Testis (tissue), 3 donors: ENCODE results near the gene RIC8B. TPM values are rescaled to one million over a fixed set of nuclear protein-coding genes. Genes with fewer than 3 reads are reported as not detected.

Experiments used
- DNase-seq: peaks from one replicate; pipeline ENCODE4 v3.0.0-alpha.2; 2019
- H3K27ac ChIP-seq, 2 donors: fragments of 200-600 bp; sonication (generic); one replicate each; pipeline ENCODE4 v1.5.1; 2019
- H3K27me3 ChIP-seq: fragments of 200-600 bp; sonication (generic); one replicate; pipeline ENCODE4 v1.5.1; 2019
- H3K36me3 ChIP-seq: fragments of 200-600 bp; sonication (generic); one replicate; pipeline ENCODE4 v1.5.1; 2017; ENCODE audit warnings: low read depth; ENCODE audit errors: missing control alignments
- H3K4me1 ChIP-seq: fragments of 200-600 bp; sonication (generic); one replicate; pipeline ENCODE4 v1.5.1; 2019
- H3K4me3 ChIP-seq, 2 donors: fragments of 200-600 bp; sonication (generic); one replicate each; pipeline ENCODE4 v1.5.1; 2017 to 2019
- H3K9me3 ChIP-seq: fragments of 200-600 bp; sonication (generic); one replicate; pipeline ENCODE4 v1.5.1; 2017
- CTCF ChIP-seq, 3 experiments: fragments of 450-650 bp in 2 of 3; fragments of 200-600 bp in 1 of 3; sonication (generic) in 1 of 3; IDR thresholded peaks; one replicate each; pipeline ENCODE4 v1.5.1; 2016 to 2019; ENCODE audit warnings: antibody characterized with exemption in 3 of 3, mild to moderate bottlenecking in 2 of 3, moderate library complexity in 1 of 3
- POLR2A ChIP-seq: fragments of 450-650 bp; IDR thresholded peaks from one replicate; pipeline ENCODE4 v1.6.1; 2017; ENCODE audit warnings: antibody characterized with exemption, mild to moderate bottlenecking, moderate library complexity
- WGBS, 2 donors: methylation state at CpG; one replicate each; pipeline ENCODE4 v1.1.5; 2018; 5-methylcytosine and 5-hydroxymethylcytosine counted together
- intact Hi-C: fragments of 100-400 bp; cut with DNase I; formaldehyde crosslinking; loops from one replicate; pipeline ENCODE4 v1.15.1; 2023; ENCODE audit warnings: low total_unique reads
- polyA plus RNA-seq: library from polyadenylated mRNA; stranded (reverse); fragments of 350-450 nt; fragmentation: Illumina TruSeq; extraction: RNeasy Lipid Tissue Mini Kit (QIAGEN cat#74804); gene quantifications from one replicate; pipeline ENCODE4 v1.2.3, GENCODE V29; 2014; ENCODE audit warnings: low read depth, low replicate concordance; ENCODE audit not compliant: insufficient read depth
- total RNA-seq, 2 donors: library from RNA; depleted of rRNA; stranded (reverse); fragments of >200 nt; gene quantifications; one replicate each; pipeline ENCODE4 v1.2.3, GENCODE V29; 2016

RIC8B gene
- total and polyA plus RNA-seq, 3 donors from 2014 or later, result 14.3 to 27.7 (median 18.3) TPM

GRCh38 chr12:106769546-106769945 lies 4.9 kb upstream of the RIC8B start:
- no peak for DNase-seq
- H3K4me3 ChIP-seq, result no peak overlapping the region
- no peaks in the 10 kb centered on the region for H3K27me3 ChIP-seq
- intact Hi-C loops, result no loop called here
- 74 to 79% methylated on average over 6 of the region's 6 CpGs for WGBS, 2 donors
- H3K9me3 ChIP-seq, result no peaks in the 10 kb centered on the region
- H3K36me3 ChIP-seq, result no peaks in the 10 kb centered on the region
- peaks cover 24% of the 10 kb centered on the region for H3K4me1 ChIP-seq
- TF ChIP-seq CTCF (IDR thresholded peaks at IDR 0.05) (no peak), POLR2A (no peak)
- no peak overlapping the region for H3K27ac ChIP-seq

- Histone ChIP-seq H3K4me1 (peaks cover 24% of the 10 kb centered on the region), H3K27me3 (no peaks in the 10 kb centered on the region), H3K27ac (peak overlapping the region in 1 of 2 donors; percentile 97), H3K4me3 (no peak overlapping the region), H3K36me3 (no peaks in the 10 kb centered on the region), H3K9me3 (no peaks in the 10 kb centered on the region)
- DNase-seq, result no peak
- TF ChIP-seq CTCF (IDR thresholded peaks at IDR 0.05), result no peak
- no peak for TF ChIP-seq POLR2A
- intact Hi-C loops, result no loop called here
These were observed 3.1 kb upstream of the RIC8B start for GRCh38 chr12:106771425-106771824.

- Histone ChIP-seq H3K27me3 (no peaks in the 10 kb centered on the region), H3K4me1 (peaks cover 11% of the 10 kb centered on the region), H3K27ac (peak overlapping the region; percentile 92 to 97), H3K4me3 (peak overlapping the region; percentile 71 to 91), H3K36me3 (no peaks in the 10 kb centered on the region), H3K9me3 (no peaks in the 10 kb centered on the region)
- WGBS, 2 donors, result 32 to 34% methylated on average over 25 of the region's 25 CpGs
- TF ChIP-seq CTCF (IDR thresholded peaks at IDR 0.05) (no peak), POLR2A (no peak)
- DNase-seq, result no peak
- intact Hi-C loops, result no loop called here
These were observed 1.0 kb upstream of the RIC8B start for GRCh38 chr12:106773286-106774004.

GRCh38 chr12:106774808-106775524 lies 484 bp downstream of the RIC8B start:
- Histone ChIP-seq H3K9me3 (no peaks in the 10 kb centered on the region), H3K27me3 (no peaks in the 10 kb centered on the region), H3K36me3 (no peaks in the 10 kb centered on the region), H3K4me3 (peak overlapping the region; percentile 71 to 91), H3K27ac (peak overlapping the region; percentile 92 to 97), H3K4me1 (peaks cover 12% of the 10 kb centered on the region)
- WGBS, 2 donors, result 3 to 7% methylated on average over 14 to 29 of the region's 29 CpGs
- TF ChIP-seq POLR2A (no peak), CTCF (IDR thresholded peaks at IDR 0.05) (no peak)
- DNase-seq, result no peak
- intact Hi-C loops, result no loop called here
